Endothelial cell (in vitro differentiated cells): ENCODE results near the gene RPH3AL. TPM values are rescaled to one million over a fixed set of nuclear protein-coding genes. Genes with fewer than 3 reads are reported as not detected.
"Not testable (repeated sequence)": the region's sequence is repeated elsewhere in the genome, so short reads cannot be mapped to it uniquely, and the experiment has no call there.

Experiments used
- DNase-seq: peaks from one replicate; pipeline ENCODE4 v3.0.0; 2021; ENCODE audit warnings: low spot score
- H3K27ac Mint-ChIP-seq: one replicate; pipeline ENCODE4 v1.8.0; 2021; ENCODE audit warnings: mixed read lengths, inconsistent platforms; ENCODE audit not compliant: unreplicated experiment
- H3K27me3 Mint-ChIP-seq: one replicate; pipeline ENCODE4 v1.8.0; 2021; ENCODE audit warnings: mild to moderate bottlenecking, moderate library complexity, mixed read lengths, inconsistent platforms; ENCODE audit not compliant: unreplicated experiment
- H3K36me3 Mint-ChIP-seq: one replicate; pipeline ENCODE4 v1.8.0; 2021; ENCODE audit warnings: mild to moderate bottlenecking, low read depth, mixed read lengths, inconsistent platforms; ENCODE audit not compliant: unreplicated experiment
- H3K4me1 Mint-ChIP-seq: one replicate; pipeline ENCODE4 v1.8.0; 2021; ENCODE audit warnings: mild to moderate bottlenecking, mixed read lengths, inconsistent platforms; ENCODE audit not compliant: unreplicated experiment
- H3K4me3 Mint-ChIP-seq: one replicate; pipeline ENCODE4 v1.8.0; 2021; ENCODE audit warnings: mild to moderate bottlenecking, mixed read lengths, inconsistent platforms; ENCODE audit not compliant: unreplicated experiment
- H3K9me3 Mint-ChIP-seq: one replicate; pipeline ENCODE4 v1.8.0; 2021; ENCODE audit warnings: mixed read lengths, inconsistent platforms; ENCODE audit not compliant: unreplicated experiment
- CTCF ChIP-seq: fragments of 200-600 bp; sonication (generic); IDR thresholded peaks from one replicate; pipeline ENCODE4 v1.5.0; 2021; ENCODE audit warnings: antibody characterized with exemption; ENCODE audit not compliant: unreplicated experiment
- total RNA-seq: library from RNA; stranded (reverse); fragmentation: NEBNext Ultra II Directional; extraction: Animal tissue kit (Norgen Biotek cat#: 25700); gene quantifications from one replicate; pipeline ENCODE4 v1.2.1, GENCODE V29; 2021; ENCODE audit not compliant: unreplicated experiment

RPH3AL gene
- total RNA-seq, 1 donor from 2014 or later = 3.4 TPM

GRCh38 chr17:205817-206216, 146.8 kb downstream of the RPH3AL start:
- Mint-ChIP-seq H3K4me1 (peaks cover 1% of the 10 kb centered on the region), H3K27me3 (peaks cover 5% of the 10 kb centered on the region), H3K9me3 (no peaks in the 10 kb centered on the region), H3K4me3 (no peak overlapping the region), H3K36me3 (peaks cover 5% of the 10 kb centered on the region), H3K27ac (no peak overlapping the region)
- DNase-seq = no peak
- TF ChIP-seq CTCF = no peak

GRCh38 chr17:205148-205669, 147.4 kb downstream of the RPH3AL start:
- Mint-ChIP-seq H3K4me1 (peaks cover 7% of the 10 kb centered on the region), H3K4me3 (no peak overlapping the region), H3K36me3 (peaks cover 5% of the 10 kb centered on the region), H3K9me3 (no peaks in the 10 kb centered on the region), H3K27me3 (peaks cover 5% of the 10 kb centered on the region), H3K27ac (no peak overlapping the region)
- DNase-seq = no peak
- no peak for TF ChIP-seq CTCF

- no peak for DNase-seq
- no peak for TF ChIP-seq CTCF
- Mint-ChIP-seq H3K9me3 (no peaks in the 10 kb centered on the region), H3K27ac (no peak overlapping the region), H3K36me3 (peaks cover 5% of the 10 kb centered on the region), H3K4me1 (peaks cover 13% of the 10 kb centered on the region), H3K27me3 (peaks cover 5% of the 10 kb centered on the region), H3K4me3 (no peak overlapping the region)
Measured at GRCh38 chr17:204427-205147, 148.0 kb downstream of the RPH3AL start.

- H3K9me3 Mint-ChIP-seq = no peaks in the 10 kb centered on the region
- no peak overlapping the region for H3K4me3 Mint-ChIP-seq
- H3K27ac Mint-ChIP-seq = no peak overlapping the region
- no peak for DNase-seq
- TF ChIP-seq CTCF = no peak
- H3K4me1 Mint-ChIP-seq = peaks cover 17% of the 10 kb centered on the region
- H3K36me3 Mint-ChIP-seq = peaks cover 5% of the 10 kb centered on the region
- H3K27me3 Mint-ChIP-seq = peaks cover 7% of the 10 kb centered on the region
Measured at GRCh38 chr17:202501-202951, 150.1 kb downstream of the RPH3AL start.

GRCh38 chr17:201736-202135, 150.9 kb downstream of the RPH3AL start:
- H3K9me3 Mint-ChIP-seq, H3K36me3 Mint-ChIP-seq, H3K27ac Mint-ChIP-seq, H3K4me3 Mint-ChIP-seq, DNase-seq, H3K27me3 Mint-ChIP-seq: not testable (repeated sequence)
- peaks cover 17% of the 10 kb centered on the region for H3K4me1 Mint-ChIP-seq

- H3K27ac Mint-ChIP-seq, DNase-seq, H3K36me3 Mint-ChIP-seq, H3K4me3 Mint-ChIP-seq, H3K27me3 Mint-ChIP-seq, H3K9me3 Mint-ChIP-seq: not testable (repeated sequence)
- H3K4me1 Mint-ChIP-seq = peaks cover 17% of the 10 kb centered on the region
Measured at GRCh38 chr17:201257-201656, 151.3 kb downstream of the RPH3AL start.
